SK-N-SH treated with all-trans-retinoic acid at 6 μM for 48 hours (cell line): ENCODE data around the gene RCOR2.

Source experiments
- ARNTL ChIP-seq: fragments of 450-650 bp; formaldehyde crosslinking; IDR thresholded peaks from 2 replicates; pipeline ENCODE4 v1.5.0; 2020; ENCODE audit warnings: low read depth, mild to moderate bottlenecking, moderate library complexity, borderline replicate concordance
- CREB5 ChIP-seq: fragments of 250-450 bp; sonication (Bioruptor Pico); IDR thresholded peaks from 2 replicates; pipeline ENCODE4 v1.5.1; 2020; ENCODE audit warnings: low read depth, mild to moderate bottlenecking, moderate library complexity
- CSRNP3 ChIP-seq: fragments of 250-450 bp; sonication (Bioruptor Pico); IDR thresholded peaks from 2 replicates; pipeline ENCODE4 v1.5.1; 2021; ENCODE audit warnings: mild to moderate bottlenecking, moderate library complexity
- GLIS3 ChIP-seq: fragments of 250-450 bp; sonication (Bioruptor Pico); IDR thresholded peaks from 2 replicates; pipeline ENCODE4 v1.5.0; 2020; ENCODE audit warnings: mild to moderate bottlenecking, moderate library complexity
- SNAI2 ChIP-seq: fragments of 250-450 bp; sonication (Bioruptor Pico); IDR thresholded peaks from 2 replicates; pipeline ENCODE4 v1.5.0; 2020; ENCODE audit warnings: mild to moderate bottlenecking, moderate library complexity
- ZC3H10 ChIP-seq: fragments of 250-450 bp; sonication (Bioruptor Pico); IDR thresholded peaks from 2 replicates; pipeline ENCODE4 v1.5.1; 2021; ENCODE audit warnings: mild to moderate bottlenecking, moderate library complexity
- ZFP3 ChIP-seq: fragments of 250-450 bp; sonication (Bioruptor Pico); IDR thresholded peaks from 2 replicates; pipeline ENCODE4 v1.5.0; 2020; ENCODE audit warnings: mild to moderate bottlenecking, moderate library complexity
- ZNF565 ChIP-seq: fragments of 450-650 bp; formaldehyde crosslinking; conservative IDR thresholded peaks from 2 replicates; pipeline ENCODE4 v1.5.0; 2020; ENCODE audit warnings: low read depth, mild to moderate bottlenecking, moderate library complexity
- TF ChIP-seq, protein P1 (sequence below): fragments of 250-450 bp; sonication (Bioruptor Pico); IDR thresholded peaks from 2 replicates; pipeline ENCODE4 v1.8.0; 2020; ENCODE audit warnings: mild to moderate bottlenecking, moderate library complexity, borderline replicate concordance

- no peak for TF ChIP-seq ZC3H10 (CRISPR knock-in tag)
- TF ChIP-seq ZFP3 (CRISPR knock-in tag) = no peak
- TF ChIP-seq SNAI2 (CRISPR knock-in tag) = no peak
- TF ChIP-seq GLIS3 (CRISPR knock-in tag) = no peak
- TF ChIP-seq CSRNP3 (CRISPR knock-in tag) = no peak
- TF ChIP-seq ZNF565 = no peak
- TF ChIP-seq, protein P1, sequence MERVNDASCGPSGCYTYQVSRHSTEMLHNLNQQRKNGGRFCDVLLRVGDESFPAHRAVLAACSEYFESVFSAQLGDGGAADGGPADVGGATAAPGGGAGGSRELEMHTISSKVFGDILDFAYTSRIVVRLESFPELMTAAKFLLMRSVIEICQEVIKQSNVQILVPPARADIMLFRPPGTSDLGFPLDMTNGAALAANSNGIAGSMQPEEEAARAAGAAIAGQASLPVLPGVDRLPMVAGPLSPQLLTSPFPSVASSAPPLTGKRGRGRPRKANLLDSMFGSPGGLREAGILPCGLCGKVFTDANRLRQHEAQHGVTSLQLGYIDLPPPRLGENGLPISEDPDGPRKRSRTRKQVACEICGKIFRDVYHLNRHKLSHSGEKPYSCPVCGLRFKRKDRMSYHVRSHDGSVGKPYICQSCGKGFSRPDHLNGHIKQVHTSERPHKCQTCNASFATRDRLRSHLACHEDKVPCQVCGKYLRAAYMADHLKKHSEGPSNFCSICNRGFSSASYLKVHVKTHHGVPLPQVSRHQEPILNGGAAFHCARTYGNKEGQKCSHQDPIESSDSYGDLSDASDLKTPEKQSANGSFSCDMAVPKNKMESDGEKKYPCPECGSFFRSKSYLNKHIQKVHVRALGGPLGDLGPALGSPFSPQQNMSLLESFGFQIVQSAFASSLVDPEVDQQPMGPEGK (CRISPR knock-in tag) = no peak
- no peak for TF ChIP-seq CREB5 (CRISPR knock-in tag)
- no peak for TF ChIP-seq ARNTL (CRISPR knock-in tag)
These were observed 16.5 kb upstream of the RCOR2 start for GRCh38 chr11:63933459-63933858.
